Karpas-422 (cell line): Measurements from ENCODE around the gene SLC20A1. TPM values are rescaled to one million over a fixed set of nuclear protein-coding genes. Genes with fewer than 3 reads are reported as not detected.

Source experiments
- DNase-seq: peaks from one replicate; pipeline ENCODE4 v3.0.0-alpha.2; 2015
- H2AFZ ChIP-seq: fragments of 200-600 bp; sonication (generic); 2 replicates; pipeline ENCODE4 v1.6.1; 2014; ENCODE audit warnings: antibody characterized with exemption, low read length, mixed read lengths
- H3K27ac ChIP-seq: fragments of 200-600 bp; sonication (generic); 2 replicates; pipeline ENCODE4 v1.5.1; 2014; ENCODE audit warnings: mild to moderate bottlenecking, low read length, moderate library complexity
- H3K27me3 ChIP-seq: fragments of 200-600 bp; sonication (generic); 2 replicates; pipeline ENCODE4 v1.6.1; 2014; ENCODE audit warnings: low read length, mixed read lengths
- H3K36me3 ChIP-seq: fragments of 200-600 bp; sonication (generic); 2 replicates; pipeline ENCODE4 v1.6.1; 2014; ENCODE audit warnings: low read length, mixed read lengths; ENCODE audit not compliant: insufficient read depth
- H3K4me1 ChIP-seq: fragments of 200-600 bp; sonication (generic); 2 replicates; pipeline ENCODE4 v1.6.1; 2014; ENCODE audit warnings: mild to moderate bottlenecking, low read length, mixed read lengths
- H3K4me2 ChIP-seq: fragments of 200-600 bp; sonication (generic); 2 replicates; pipeline ENCODE4 v1.6.1; 2014; ENCODE audit warnings: low read length, low read depth, mild to moderate bottlenecking; ENCODE audit not compliant: poor library complexity, severe bottlenecking
- H3K4me3 ChIP-seq: fragments of 200-600 bp; sonication (generic); 2 replicates; pipeline ENCODE4 v1.5.1; 2014; ENCODE audit warnings: mild to moderate bottlenecking, antibody characterized with exemption, low read length, mixed read lengths
- H3K79me2 ChIP-seq: fragments of 200-600 bp; sonication (generic); 2 replicates; pipeline ENCODE4 v1.6.1; 2014; ENCODE audit warnings: mild to moderate bottlenecking, low read length, mixed read lengths
- H3K9ac ChIP-seq: fragments of 200-600 bp; sonication (generic); 2 replicates; pipeline ENCODE4 v1.6.0; 2014; ENCODE audit warnings: low read length
- H3K9me2 ChIP-seq: fragments of 200-600 bp; sonication (generic), shearing (Covaris generic); replicated peaks from 2 replicates; pipeline ENCODE4 v1.6.0; 2014; ENCODE audit warnings: mild to moderate bottlenecking, low read length, moderate library complexity; ENCODE audit not compliant: insufficient read depth
- H3K9me3 ChIP-seq: fragments of 300-700, 200-600 bp; sonication (generic); 2 replicates; pipeline ENCODE4 v1.6.1; 2014; ENCODE audit warnings: low read length, mixed read lengths
- H4K20me1 ChIP-seq: fragments of 200-600 bp; sonication (generic); 2 replicates; pipeline ENCODE4 v1.6.1; 2014; ENCODE audit warnings: mild to moderate bottlenecking, antibody characterized with exemption, low read length, low read depth; ENCODE audit not compliant: insufficient read depth
- total RNA-seq: library from RNA; depleted of rRNA; stranded (reverse); fragments of >200 nt; shearing (Covaris generic); gene quantifications from 2 replicates; pipeline ENCODE4 v1.2.3, GENCODE V29; 2014; ENCODE audit warnings: low replicate concordance

Gene SLC20A1
- total RNA-seq, 1 experiment from 2014 or later, result 48.4 TPM

DNA sequence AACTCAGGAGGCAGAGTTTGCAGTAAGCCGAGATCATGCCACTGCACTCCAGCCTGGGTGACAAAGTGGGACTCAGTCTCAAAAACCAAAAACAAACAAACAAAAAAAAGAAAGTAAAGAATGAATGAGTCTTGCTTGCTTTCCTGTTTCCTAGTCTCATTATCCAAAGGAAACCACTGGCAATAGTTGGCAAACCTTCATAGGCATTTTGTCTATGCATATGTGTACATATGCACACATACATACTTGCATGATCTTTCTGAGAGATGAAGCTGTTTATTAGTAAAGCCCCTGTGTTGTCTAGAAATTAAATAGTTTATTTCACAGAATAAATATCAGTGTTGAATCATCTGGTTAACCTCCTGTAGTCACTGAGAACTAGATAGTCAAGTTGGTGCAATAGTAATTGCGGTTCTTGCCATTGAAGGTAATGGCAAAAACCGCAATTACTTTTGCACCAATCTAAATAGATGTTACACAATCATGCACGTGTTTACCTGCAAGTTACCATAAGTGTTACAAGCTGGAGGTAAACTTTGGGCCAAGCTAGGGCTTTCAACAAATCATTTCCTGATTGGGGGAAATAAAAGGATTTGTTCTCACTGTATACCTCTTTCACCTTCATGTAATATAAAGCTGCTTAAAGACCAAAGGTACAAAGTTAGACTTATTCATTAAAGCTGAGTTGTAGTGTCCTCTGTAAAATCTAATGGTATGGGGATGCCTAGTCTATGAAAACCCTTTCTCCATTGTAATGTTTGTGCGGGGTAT, 24.7 kb downstream of the SLC20A1 start:
- no peak overlapping the region for H3K4me2 ChIP-seq

DNA sequence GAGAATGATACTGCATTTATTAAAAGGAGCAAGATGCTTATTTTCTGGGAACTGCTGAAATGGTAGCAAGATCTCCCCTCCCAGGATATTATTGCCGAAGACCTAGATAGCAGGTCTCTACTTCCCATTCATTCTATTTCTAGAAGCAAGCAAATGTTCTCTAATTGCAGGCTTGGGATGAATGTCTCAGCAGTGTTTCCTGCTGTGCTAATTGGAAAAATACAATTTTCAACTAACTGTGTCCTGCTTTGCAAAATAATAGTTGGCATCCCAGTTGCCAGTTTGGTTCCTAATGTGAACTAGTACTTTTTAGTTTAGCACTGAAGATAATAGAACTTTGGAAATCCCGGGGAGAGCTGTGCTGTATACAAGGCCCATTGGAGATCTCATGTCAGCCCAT, 26.1 kb downstream of the SLC20A1 start:
- Histone ChIP-seq H3K4me3 (no peak overlapping the region), H4K20me1 (no peaks in the 10 kb centered on the region), H2AFZ (no peak overlapping the region), H3K9ac (no peak overlapping the region), H3K4me2 (no peak overlapping the region), H3K4me1 (no peaks in the 10 kb centered on the region), H3K79me2 (no peaks in the 10 kb centered on the region), H3K27me3 (no peaks in the 10 kb centered on the region), H3K27ac (no peak overlapping the region), H3K9me3 (no peaks in the 10 kb centered on the region), H3K36me3 (no peaks in the 10 kb centered on the region), H3K9me2 (no peaks in the 10 kb centered on the region)
- no peak for DNase-seq

More for the DNA sequence above, 24.7 kb downstream of the SLC20A1 start:
- Histone ChIP-seq H3K4me1 (no peaks in the 10 kb centered on the region), H3K79me2 (no peaks in the 10 kb centered on the region), H3K9me2 (no peaks in the 10 kb centered on the region), H3K27me3 (no peaks in the 10 kb centered on the region), H4K20me1 (no peaks in the 10 kb centered on the region), H3K9me3 (no peaks in the 10 kb centered on the region), H3K4me3 (no peak overlapping the region), H2AFZ (no peak overlapping the region), H3K27ac (no peak overlapping the region), H3K9ac (no peak overlapping the region), H3K36me3 (no peaks in the 10 kb centered on the region)
- DNase-seq, result no peak

DNA sequence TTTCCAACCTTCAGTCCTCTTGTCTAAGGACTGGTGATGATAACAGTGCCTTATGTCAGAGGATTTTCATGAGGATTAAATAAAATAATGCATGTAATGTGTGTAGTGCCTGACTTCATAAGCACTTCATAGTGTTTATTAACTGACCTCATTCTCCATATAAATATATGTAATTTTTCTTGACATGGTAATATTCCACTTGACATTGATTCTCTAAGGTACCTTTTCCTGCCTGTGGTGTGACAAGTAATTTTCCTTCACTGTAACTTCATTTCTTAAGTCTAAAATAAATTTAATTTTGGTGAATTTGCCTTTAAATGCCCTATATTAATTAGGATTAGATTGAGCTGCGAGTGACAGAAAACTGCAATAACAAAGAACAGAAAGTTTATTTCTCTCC, 27.3 kb downstream of the SLC20A1 start:
- H3K4me3 ChIP-seq, result no peak overlapping the region
- H3K36me3 ChIP-seq, result no peaks in the 10 kb centered on the region
- no peak for DNase-seq
- no peaks in the 10 kb centered on the region for H4K20me1 ChIP-seq
- no peaks in the 10 kb centered on the region for H3K4me1 ChIP-seq
- H3K27me3 ChIP-seq, result no peaks in the 10 kb centered on the region
- H3K9me2 ChIP-seq, result no peaks in the 10 kb centered on the region
- H2AFZ ChIP-seq, result no peak overlapping the region
- H3K27ac ChIP-seq, result no peak overlapping the region
- H3K79me2 ChIP-seq, result no peaks in the 10 kb centered on the region
- no peak overlapping the region for H3K4me2 ChIP-seq
- no peak overlapping the region for H3K9ac ChIP-seq
- H3K9me3 ChIP-seq, result no peaks in the 10 kb centered on the region

DNA sequence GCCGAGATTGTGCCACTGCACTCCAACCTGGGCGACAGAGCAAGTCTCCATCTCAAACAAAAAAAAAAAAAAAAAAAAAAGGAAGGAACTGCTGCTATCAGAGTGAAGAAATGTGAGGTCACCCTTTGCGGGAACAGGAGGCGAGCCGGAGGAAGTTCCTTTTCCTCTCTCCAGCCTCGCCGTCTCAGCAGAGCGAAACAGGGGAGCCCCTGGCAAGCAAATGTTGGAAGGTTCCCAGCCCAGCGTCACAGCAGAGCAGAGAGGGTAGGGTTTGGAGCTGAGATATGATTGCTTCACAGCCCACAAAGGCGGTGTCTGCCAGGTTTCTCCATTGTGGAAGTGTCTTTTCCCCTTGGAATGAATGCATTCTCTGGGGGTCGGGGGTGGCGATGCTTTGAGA, 28.5 kb downstream of the SLC20A1 start:
- H3K9me2 ChIP-seq, result no peaks in the 10 kb centered on the region
- H3K4me2 ChIP-seq, result no peak overlapping the region
- H3K27ac ChIP-seq, result no peak overlapping the region
- H3K4me3 ChIP-seq, result no peak overlapping the region
- no peaks in the 10 kb centered on the region for H3K79me2 ChIP-seq
- H3K9me3 ChIP-seq, result no peaks in the 10 kb centered on the region
- no peaks in the 10 kb centered on the region for H4K20me1 ChIP-seq
- no peak overlapping the region for H2AFZ ChIP-seq
- no peak for DNase-seq
- no peaks in the 10 kb centered on the region for H3K36me3 ChIP-seq
- no peak overlapping the region for H3K9ac ChIP-seq
- H3K27me3 ChIP-seq, result no peaks in the 10 kb centered on the region
- no peaks in the 10 kb centered on the region for H3K4me1 ChIP-seq

DNA sequence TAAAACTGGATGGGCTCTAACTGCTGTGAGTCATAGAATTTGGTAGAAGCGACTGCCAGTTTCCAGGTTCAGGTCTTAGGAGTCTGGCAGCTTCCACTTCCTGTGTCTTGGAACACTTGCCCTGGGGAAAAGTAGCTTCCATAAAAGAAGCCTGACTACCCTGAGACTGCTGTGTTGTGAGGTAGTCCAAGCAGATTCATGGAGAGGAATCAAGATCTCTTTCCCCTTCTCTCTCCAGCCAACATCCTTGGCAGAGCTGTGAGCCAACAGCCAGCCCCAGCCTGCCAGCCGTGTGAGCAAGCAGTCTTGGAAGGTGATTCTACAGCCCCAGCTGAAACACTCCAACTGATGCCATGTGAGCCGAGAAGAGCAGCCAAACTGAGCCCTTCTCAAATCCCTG, 33.7 kb downstream of the SLC20A1 start:
- Histone ChIP-seq H3K9ac (no peak overlapping the region), H3K4me2 (no peak overlapping the region), H3K27me3 (no peaks in the 10 kb centered on the region), H3K79me2 (no peaks in the 10 kb centered on the region), H3K4me3 (no peak overlapping the region), H4K20me1 (no peaks in the 10 kb centered on the region), H3K9me3 (no peaks in the 10 kb centered on the region), H3K36me3 (no peaks in the 10 kb centered on the region), H3K9me2 (no peaks in the 10 kb centered on the region), H3K4me1 (no peaks in the 10 kb centered on the region), H3K27ac (no peak overlapping the region), H2AFZ (no peak overlapping the region)
- DNase-seq, result no peak

DNA sequence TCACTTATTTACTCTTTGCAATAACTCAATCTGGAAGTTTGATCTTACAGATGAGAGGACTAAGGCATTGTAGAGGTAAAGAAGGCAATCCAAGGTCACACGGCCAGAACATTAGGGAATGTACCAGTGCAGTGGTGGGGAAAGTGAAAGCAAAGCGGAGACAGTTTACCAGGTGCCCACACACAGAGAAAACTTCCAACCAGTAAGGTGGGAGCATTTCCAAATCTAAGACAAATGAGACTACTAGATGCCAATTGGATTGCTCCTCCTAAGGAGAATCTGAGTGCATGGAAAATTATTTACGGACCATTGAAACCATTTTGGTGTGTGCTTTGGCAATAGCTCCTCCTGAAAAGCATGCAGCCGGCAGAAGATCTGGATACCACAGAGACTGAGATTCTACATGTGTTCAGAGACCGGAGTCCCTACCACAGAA, 34.9 kb downstream of the SLC20A1 start:
- Histone ChIP-seq H3K9ac (no peak overlapping the region), H3K27me3 (no peaks in the 10 kb centered on the region), H3K4me2 (no peak overlapping the region), H2AFZ (no peak overlapping the region), H3K79me2 (no peaks in the 10 kb centered on the region), H3K4me1 (no peaks in the 10 kb centered on the region), H3K27ac (no peak overlapping the region), H3K36me3 (no peaks in the 10 kb centered on the region), H3K9me3 (no peaks in the 10 kb centered on the region), H4K20me1 (no peaks in the 10 kb centered on the region), H3K9me2 (no peaks in the 10 kb centered on the region), H3K4me3 (no peak overlapping the region)
- no peak for DNase-seq

DNA sequence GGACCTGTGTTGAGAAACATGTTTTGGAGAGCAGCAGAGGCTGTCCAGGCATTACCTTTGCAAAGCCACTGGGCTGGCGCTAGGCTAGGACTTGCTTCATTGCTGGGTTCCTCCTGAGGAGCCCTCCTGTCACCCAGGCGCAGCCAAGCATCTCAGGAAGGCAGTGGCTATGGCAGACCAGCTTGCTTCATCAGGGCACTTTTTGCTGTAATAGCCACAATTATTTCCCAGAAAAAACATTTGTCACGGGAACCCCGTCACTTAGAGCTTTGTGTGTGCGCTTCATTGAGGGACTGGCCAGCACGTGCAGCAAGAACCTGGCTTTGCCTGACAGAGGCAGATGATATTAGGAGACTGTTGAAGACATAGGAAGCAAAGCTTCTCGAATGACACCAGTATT, 36.4 kb downstream of the SLC20A1 start:
- Histone ChIP-seq H4K20me1 (no peaks in the 10 kb centered on the region), H3K9ac (no peak overlapping the region), H3K4me1 (no peaks in the 10 kb centered on the region), H3K27ac (no peak overlapping the region), H3K79me2 (no peaks in the 10 kb centered on the region), H3K9me3 (no peaks in the 10 kb centered on the region), H3K4me2 (no peak overlapping the region), H3K4me3 (no peak overlapping the region), H3K36me3 (no peaks in the 10 kb centered on the region), H3K27me3 (no peaks in the 10 kb centered on the region), H3K9me2 (no peaks in the 10 kb centered on the region), H2AFZ (no peak overlapping the region)
- DNase-seq, result no peak

DNA sequence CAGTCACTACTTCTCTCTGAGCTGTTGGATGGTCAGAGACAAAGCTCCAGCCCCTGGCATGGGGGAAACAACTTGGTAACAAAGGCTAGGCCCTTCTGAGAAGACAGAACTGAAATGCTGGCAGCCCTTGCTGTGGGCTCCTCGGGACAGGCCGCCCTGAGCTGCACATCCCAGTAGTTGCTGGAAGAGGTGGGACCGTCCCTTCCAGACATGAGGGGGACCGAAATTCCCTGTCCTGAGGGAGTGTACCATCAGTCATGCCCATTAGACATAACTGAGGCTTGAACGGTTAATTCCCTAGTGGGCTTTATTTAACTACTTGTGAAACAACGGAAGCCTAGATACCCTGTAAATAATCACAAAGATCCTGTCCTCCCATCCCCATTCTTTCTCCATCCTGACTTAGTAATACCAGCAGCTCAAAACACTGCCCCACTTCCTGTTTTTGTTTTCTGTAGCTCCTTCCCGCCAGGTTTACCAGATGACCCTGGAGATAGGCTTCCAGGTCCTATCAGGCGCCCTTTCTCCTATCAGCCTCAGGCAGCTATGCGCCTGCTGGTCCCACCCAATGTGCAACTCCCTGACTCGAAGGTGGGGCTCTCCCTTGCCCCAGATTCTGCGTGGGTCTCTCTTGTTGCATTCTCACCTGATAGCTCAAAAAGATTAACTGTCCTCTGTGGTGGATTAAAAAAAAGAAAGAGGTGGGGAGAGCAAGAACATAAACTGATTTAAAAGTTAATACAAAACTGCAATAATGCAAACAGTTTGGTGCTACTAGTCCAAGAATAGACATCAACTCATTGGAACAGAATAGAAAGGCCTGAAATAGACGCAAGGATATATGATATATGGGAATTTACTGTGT, 38.0 kb downstream of the SLC20A1 start:
- DNase-seq, result no peak
- Histone ChIP-seq H3K4me2 (no peak overlapping the region), H3K4me3 (no peak overlapping the region), H3K9me2 (no peaks in the 10 kb centered on the region), H3K9ac (no peak overlapping the region), H4K20me1 (no peaks in the 10 kb centered on the region), H3K36me3 (no peaks in the 10 kb centered on the region), H3K27ac (no peak overlapping the region), H3K79me2 (no peaks in the 10 kb centered on the region), H3K4me1 (no peaks in the 10 kb centered on the region), H2AFZ (no peak overlapping the region), H3K27me3 (no peaks in the 10 kb centered on the region), H3K9me3 (no peaks in the 10 kb centered on the region)
